ENCODE measurements around the gene FXYD6.
"Not testable (repeated sequence)": the region's sequence is repeated elsewhere in the genome, so short reads cannot be mapped to it uniquely, and the experiment has no call there.

The FXYD6 gene

DNA sequence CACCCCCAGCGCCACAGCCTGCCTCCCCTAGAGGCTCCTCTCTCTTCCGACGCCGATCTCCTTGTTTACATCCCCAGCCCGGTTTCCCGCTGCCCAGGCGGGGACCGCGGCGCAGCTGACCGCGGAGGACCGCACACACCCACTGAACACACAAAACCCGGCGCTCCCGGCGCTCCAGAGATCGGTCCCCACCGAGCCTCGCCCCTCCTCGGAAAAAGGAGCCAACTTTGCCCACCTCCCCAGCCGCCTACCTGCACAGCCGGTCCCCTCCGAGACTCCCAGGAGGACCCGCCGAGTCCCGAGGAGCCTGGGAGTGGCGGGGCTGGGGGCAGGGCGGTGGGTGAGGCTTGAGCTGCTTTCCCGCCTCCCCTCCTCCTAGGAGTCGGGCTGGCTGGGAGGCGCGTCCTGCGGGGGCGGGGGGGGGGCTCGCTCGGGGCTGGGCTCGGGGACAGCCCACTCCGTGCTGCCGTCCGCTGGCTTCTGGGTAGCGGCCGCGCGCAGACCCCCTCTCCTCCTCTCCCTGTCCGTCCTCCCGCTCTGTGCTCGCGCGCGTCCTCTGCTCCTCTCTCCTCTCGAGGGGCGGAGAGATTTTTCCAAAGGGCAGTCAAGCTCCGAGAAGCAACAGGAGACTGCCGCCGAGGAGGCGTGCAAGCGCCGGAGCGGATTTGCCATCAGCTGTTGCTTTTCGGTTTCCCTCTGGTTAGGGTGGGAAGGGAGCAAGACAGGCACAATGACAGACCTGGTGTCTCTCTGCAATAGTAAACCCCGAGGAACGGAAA, at the start of gene FXYD6:
Gene FXYD6 (minus strand): TSS at position 318 of the 779 bp plus-strand sequence. CDS start 33,882 bp downstream, outside the sequence.
- DNase-seq, result peak; percentile 45

DNA sequence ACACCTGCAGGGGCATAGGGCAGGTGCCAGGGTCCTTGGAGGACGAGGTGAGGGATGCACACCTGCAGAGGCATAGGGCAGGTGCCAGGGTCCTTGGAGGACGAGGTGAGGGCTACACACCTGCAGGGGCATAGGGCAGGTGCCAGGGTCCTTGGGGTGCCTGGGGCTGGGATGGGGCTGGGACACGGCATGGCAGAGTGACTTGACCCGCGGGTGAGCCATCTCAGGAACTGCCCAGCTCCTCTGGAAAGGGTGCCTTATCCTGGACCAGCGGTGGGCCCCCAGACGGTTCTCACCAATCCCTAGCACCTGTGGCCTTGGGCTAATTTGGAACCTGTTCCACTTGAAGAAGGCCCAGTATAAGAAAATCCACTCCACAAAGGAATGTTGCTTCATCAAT, 49.7 kb upstream of the FXYD6 start:
- not testable (repeated sequence) for DNase-seq

- no peak for DNase-seq
Measured at GRCh38 chr11:117925198-117925925, 48.9 kb upstream of the FXYD6 start.

GRCh38 chr11:117924631-117925170, 48.2 kb upstream of the FXYD6 start:
- no peak for DNase-seq

GRCh38 chr11:117923773-117924172, 47.3 kb upstream of the FXYD6 start:
- no peak for DNase-seq

DNA sequence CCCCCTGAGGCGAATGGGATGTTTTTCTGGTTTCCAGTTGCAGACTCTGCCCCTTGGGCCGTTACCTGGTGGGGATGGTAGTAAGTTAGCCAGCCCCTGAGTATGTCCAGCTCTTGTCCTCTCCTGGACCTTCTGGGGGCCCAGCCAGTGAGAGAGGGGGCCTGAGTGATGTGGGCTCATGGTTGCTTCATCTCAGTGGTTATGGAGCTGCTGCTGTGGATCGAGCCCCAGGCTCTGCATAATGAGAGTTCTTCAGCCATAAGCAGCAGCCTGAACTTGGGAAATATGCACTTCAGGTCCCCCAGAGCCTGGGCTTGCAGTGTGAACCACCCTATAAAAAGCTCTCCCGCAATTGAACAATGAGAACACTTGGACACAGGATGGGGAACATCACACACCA, 46.8 kb upstream of the FXYD6 start:
- no peak for DNase-seq

GRCh38 chr11:117921893-117922292, 45.4 kb upstream of the FXYD6 start:
- DNase-seq, result no peak

DNA sequence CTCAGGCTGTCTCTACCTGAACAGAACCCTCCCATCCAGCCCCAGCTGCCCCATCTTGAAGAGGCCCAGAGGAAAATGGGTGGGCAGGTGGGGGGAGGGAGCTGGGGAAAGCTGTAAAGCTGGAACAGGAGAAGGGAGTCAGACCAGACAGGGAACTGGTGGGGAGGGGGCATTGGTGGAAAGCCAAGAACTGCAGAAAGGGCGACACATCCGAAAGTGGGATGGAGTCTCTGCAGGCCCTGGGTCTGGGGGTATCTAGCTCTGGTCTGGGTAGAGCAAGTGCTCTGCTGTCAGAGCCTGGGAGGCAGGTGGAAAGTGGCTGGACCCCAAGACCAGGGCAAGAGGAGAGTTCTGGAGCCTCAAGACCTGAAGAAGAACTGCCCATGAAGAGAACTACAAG, 45.0 kb upstream of the FXYD6 start:
- DNase-seq, result no peak

DNA sequence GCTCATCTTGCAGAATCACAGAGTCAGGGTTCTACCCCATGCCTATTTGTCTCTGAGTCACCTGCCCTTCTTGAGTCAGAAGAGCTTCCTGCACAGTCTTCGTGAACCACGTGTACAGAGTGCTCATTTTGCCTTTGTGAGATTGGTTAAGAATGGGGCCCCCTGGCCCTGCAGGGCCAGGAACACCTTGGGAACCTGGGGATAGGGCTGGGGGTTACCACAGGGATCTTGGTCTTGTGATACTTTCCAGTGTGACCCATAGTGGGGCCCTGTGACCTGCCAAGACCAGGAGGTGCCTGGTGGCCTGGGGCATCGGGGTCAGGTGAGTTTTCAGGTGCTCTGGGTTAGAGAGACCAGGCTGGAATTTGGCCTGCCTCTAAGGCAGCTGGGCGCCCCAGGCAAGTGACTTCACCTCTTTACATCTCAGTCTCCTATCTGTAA, 43.3 kb upstream of the FXYD6 start:
- no peak for DNase-seq

GRCh38 chr11:117919341-117919740, 42.9 kb upstream of the FXYD6 start:
- DNase-seq, result no peak

GRCh38 chr11:117918366-117919255, 42.2 kb upstream of the FXYD6 start:
- DNase-seq, result no peak

DNA sequence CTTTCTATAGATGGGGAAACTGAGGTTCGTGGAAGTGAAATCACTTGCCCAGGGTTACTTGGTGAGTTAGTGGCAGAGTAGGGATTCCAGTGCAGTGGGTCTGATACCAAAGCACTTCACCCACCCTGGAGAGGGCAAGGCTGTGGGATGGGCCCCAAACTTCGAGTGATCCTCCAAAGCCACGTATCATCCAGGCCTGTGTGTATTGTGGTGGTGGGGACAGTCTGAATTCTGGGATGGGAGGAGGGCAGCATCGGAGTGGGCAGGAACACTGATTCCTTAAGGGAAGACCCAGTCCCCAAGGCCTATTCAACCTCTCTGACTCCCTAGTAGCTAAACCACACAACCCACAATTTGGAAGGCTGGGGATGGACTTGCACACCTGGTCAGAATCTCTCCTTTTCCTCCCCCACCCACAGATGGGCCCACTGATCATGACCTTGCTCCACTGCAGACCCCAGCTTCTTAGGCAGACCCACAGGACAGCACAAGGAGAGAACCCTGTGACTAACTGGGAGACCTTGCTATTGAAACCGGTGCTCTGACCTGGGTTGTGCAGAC, 41.2 kb upstream of the FXYD6 start:
- DNase-seq, result no peak

GRCh38 chr11:117916956-117917355, 40.5 kb upstream of the FXYD6 start:
- DNase-seq, result no peak

DNA sequence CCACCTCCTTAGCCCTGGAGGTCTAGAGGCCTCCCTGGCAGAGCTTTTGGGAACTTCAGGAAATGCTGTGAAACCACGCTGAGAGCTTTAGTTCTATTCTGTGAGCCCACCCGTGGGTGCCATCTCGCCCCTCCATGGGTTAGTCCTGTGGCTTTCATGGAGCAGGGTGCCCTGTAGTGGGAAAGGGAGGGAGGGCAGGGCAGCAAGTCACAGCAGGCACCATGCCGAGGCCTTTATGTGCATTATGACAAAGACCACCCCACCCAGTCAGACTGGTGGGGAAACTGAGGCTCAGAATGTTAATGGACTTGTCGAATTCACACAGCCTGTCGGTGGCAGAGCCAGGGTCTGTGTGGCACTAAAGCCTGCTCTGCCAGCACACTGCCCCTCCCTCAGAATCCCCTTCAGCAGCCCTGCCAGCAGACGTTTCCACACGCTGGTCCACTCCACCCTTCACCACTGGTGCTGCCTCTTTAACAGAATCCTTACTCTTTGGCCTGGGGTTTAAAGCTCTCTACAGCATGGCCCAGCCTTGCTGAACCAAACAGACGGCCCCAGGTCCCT, 39.3 kb upstream of the FXYD6 start:
- no peak for DNase-seq

- no peak for DNase-seq
Measured at GRCh38 chr11:117914991-117915618, 38.6 kb upstream of the FXYD6 start.

DNA sequence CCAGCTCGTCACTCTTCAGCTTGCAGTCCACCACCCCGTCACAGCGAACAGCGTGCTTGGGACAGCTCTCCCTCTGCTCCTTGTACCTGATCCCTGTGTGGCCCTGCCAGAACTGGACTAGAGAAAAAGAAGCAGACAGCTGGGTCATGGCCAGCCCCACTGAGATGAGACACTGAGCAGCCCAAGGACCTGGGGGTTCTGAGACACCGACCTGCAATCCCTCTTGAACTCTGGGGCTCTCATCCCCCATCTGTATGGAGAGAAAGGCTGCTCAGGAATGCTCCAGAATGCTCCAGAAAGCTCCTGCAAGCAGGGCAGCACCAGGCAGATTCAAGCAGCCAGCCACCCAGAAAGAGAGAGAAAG, 37.9 kb upstream of the FXYD6 start:
- DNase-seq, result no peak

DNA sequence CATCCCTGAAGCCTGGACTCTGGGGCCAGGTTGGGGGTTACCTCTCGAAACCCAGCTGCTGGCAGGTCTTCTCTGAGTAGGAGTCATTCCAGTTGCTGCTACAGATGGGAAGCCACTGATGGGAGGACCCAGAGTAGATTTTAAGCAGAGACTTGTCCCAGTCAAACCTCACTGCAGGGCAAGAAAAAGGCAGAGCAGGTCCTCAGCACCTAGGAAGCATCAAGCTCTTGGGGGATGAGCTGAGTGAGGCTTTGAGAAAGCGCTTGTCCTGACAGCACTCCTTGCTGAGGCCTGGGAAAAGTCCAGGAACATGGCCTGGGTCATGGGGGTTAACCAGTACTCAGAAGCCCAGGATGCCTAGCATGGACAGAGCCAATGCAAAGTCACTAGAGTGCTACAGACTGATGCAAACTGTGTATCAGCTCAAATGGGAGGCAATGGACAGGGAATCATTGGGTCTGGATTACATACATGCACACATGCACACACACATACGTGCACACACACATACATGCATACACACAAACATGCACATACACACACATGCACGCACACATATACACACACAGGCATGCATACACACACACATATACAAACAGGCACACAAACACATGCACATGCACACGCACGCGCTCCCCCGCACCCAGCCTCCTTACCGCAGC, 37.4 kb upstream of the FXYD6 start:
- no peak for DNase-seq

GRCh38 chr11:117912497-117912896, 36.0 kb upstream of the FXYD6 start:
- no peak for DNase-seq

DNA sequence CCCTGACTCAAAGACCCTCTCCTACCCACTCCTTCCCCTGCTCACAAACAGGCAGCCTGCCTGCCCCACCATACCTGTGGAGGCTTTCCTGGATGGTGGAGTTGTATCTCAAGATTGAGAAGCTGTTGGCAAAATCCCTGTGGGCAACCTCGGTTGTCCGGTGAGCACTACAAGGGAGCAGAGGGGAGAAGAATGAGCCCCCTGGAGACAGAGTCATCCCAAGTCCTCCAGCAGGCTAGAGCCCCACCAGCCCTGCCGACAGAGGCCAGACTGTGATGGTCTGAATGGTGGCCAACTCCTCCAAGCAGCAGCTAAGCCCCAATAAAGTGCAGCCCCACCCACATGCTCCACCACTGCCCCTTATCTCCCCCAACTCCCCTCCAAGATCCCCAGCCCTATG, 35.2 kb upstream of the FXYD6 start:
- DNase-seq, result no peak

DNA sequence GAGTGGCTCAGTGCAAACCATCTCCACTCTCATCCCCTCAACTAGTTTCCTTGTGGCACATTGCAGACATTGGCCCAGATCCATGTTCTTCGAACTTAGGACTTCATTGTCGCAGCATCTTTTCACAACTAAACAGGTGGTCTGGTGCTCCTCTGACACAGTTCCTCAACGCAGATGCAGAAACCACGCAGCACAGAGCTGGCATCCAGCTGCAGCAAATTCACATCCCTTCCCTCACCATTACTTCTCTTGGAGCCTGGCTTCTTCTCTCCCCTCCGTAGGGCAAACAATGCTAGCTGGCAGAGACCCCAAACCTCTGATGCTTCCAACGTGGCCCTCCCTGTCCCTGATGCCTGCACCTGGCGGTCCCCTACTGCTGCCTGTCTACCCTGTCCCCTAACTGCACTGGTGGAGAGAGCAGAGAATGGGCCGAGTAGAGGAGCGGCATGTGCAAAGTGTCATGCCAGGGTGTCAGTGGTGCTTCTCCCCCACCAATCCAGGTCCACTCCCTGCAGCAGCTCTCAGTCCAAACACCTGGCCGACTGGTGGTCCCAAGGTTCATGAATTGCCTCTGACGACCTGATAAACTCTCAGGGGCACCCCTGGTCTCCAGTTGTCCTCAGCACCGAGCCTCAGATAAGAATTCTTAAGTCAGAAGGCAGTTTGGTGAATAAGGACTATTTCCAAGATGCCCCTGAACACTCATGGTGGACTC, 34.6 kb upstream of the FXYD6 start:
- no peak for DNase-seq

GRCh38 chr11:117910525-117910924, 34.1 kb upstream of the FXYD6 start:
- no peak for DNase-seq
